ENCODE results near the gene KRTAP6-3.

Gene KRTAP6-3

GRCh38 chr21:30592140-30592539 is at the start of gene KRTAP6-3:
Gene KRTAP6-3 (plus strand): TSS chr21:30592440. CDS start chr21:30592446, 6 bp downstream.
- H3K9ac ChIP-seq (ENCODE audit: low read length), result no peak within 1 kb of the TSS
- no peaks in the 10 kb centered on the region for H3K27me3 ChIP-seq (ENCODE audit: control insufficient read depth, insufficient read depth, low read length)

GRCh38 chr21:30552782-30553181 is 39.5 kb upstream of the KRTAP6-3 start:
- H3K9me3 ChIP-seq (ENCODE audit: control insufficient read depth, low read depth, low read length), result no peaks in the 10 kb centered on the region
- no peak overlapping the region for H3K27ac ChIP-seq (ENCODE audit: low read length)
- H3K36me3 ChIP-seq (ENCODE audit: control insufficient read depth, low read depth, low read length), result no peaks in the 10 kb centered on the region
- no peaks in the 10 kb centered on the region for H3K4me1 ChIP-seq (ENCODE audit: control insufficient read depth, low read depth, low read length)
- H3K9ac ChIP-seq (ENCODE audit: low read length), result no peak overlapping the region
- no peak overlapping the region for H3K4me3 ChIP-seq (ENCODE audit: low read length)
- H3K27me3 ChIP-seq (ENCODE audit: control insufficient read depth, insufficient read depth, low read length), result no peaks in the 10 kb centered on the region

More at GRCh38 chr21:30592140-30592539, at the start of gene KRTAP6-3:
- Histone ChIP-seq H3K9me3 (ENCODE audit: control insufficient read depth, low read depth, low read length) (no peaks in the 10 kb centered on the region), H3K27ac (ENCODE audit: low read length) (no peak within 1 kb of the TSS), H3K4me3 (ENCODE audit: low read length) (no peak within 1 kb of the TSS), H3K4me1 (ENCODE audit: control insufficient read depth, low read depth, low read length) (no peaks in the 10 kb centered on the region), H3K36me3 (ENCODE audit: control insufficient read depth, low read depth, low read length) (no peaks in the 10 kb centered on the region)

GRCh38 chr21:30555095-30555494 is 37.1 kb upstream of the KRTAP6-3 start:
- no peaks in the 10 kb centered on the region for H3K9me3 ChIP-seq (ENCODE audit: control insufficient read depth, low read depth, low read length)
- H3K4me3 ChIP-seq (ENCODE audit: low read length), result no peak overlapping the region
- H3K9ac ChIP-seq (ENCODE audit: low read length), result no peak overlapping the region

DNA sequence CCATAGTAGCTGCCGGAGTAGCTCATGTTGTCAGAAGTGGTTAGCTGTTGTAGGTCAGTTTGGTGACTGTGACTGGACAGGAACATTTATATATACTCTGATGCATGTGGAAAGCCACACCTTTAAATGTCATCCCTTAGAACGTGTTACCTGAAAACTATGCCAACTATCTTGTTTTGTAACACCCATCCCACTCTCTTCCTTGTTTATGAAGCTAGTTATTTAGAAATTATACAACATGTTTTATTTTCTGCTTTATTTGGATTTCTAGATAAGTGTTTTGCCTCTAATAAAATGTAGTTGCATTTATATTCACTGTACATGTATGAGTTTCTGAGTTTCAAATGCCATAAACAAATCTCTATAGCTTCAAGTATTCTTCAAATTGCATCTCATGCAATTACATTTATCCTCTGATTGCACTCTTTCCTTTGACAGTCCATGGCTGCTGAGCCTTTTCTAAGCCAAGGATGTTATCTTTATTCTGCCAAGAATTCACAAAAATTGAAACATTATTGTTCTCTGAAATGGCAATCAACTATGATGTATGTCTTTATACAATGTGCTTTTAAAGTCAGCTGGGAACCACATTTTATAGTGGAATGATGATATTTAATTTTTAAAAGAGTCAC is 30.9 kb upstream of the KRTAP6-3 start, which contains the start of gene KRTAP19-7:
KRTAP19-7 (minus strand) TSS at position 51 of the 632 bp plus-strand sequence; CDS start at position 26, 25 bp downstream.
- Histone ChIP-seq H3K9ac (ENCODE audit: low read length) (no peak within 1 kb of the TSS), H3K27me3 (ENCODE audit: control insufficient read depth, insufficient read depth, low read length) (no peaks in the 10 kb centered on the region), H3K9me3 (ENCODE audit: control insufficient read depth, low read depth, low read length) (no peaks in the 10 kb centered on the region)

More at GRCh38 chr21:30555095-30555494, 37.1 kb upstream of the KRTAP6-3 start:
- H3K27me3 ChIP-seq (ENCODE audit: control insufficient read depth, insufficient read depth, low read length), result no peaks in the 10 kb centered on the region
- H3K4me1 ChIP-seq (ENCODE audit: control insufficient read depth, low read depth, low read length), result no peaks in the 10 kb centered on the region
- H3K27ac ChIP-seq (ENCODE audit: low read length), result no peak overlapping the region
- no peaks in the 10 kb centered on the region for H3K36me3 ChIP-seq (ENCODE audit: control insufficient read depth, low read depth, low read length)

DNA sequence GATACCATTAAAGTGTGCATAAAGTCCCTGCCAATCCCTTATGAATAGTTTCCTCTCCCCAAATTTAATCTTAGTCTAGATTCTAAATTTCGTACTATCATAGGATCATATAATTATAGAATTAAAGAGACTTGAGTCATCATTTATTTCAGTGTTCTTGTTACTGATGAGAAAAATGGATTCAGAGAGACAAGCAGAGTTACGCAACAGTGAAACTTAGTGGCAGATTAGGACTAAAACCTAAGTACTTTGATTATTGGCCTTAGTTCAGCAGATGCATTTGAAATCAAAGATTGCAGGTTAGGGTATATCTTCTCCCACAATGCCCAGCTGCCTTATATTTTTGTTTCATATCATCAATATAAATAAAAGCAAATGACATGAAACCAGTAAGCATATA is 30.3 kb upstream of the KRTAP6-3 start:
- no peaks in the 10 kb centered on the region for H3K27me3 ChIP-seq (ENCODE audit: control insufficient read depth, insufficient read depth, low read length)
- H3K4me3 ChIP-seq (ENCODE audit: low read length), result no peak overlapping the region
- no peaks in the 10 kb centered on the region for H3K4me1 ChIP-seq (ENCODE audit: control insufficient read depth, low read depth, low read length)
- no peaks in the 10 kb centered on the region for H3K9me3 ChIP-seq (ENCODE audit: control insufficient read depth, low read depth, low read length)
- H3K27ac ChIP-seq (ENCODE audit: low read length), result no peak overlapping the region
- H3K9ac ChIP-seq (ENCODE audit: low read length), result no peak overlapping the region
- no peaks in the 10 kb centered on the region for H3K36me3 ChIP-seq (ENCODE audit: control insufficient read depth, low read depth, low read length)

More for the DNA sequence above, 30.9 kb upstream of the KRTAP6-3 start, which contains the start of gene KRTAP19-7:
- no peaks in the 10 kb centered on the region for H3K4me1 ChIP-seq (ENCODE audit: control insufficient read depth, low read depth, low read length)
- no peak within 1 kb of the TSS for H3K4me3 ChIP-seq (ENCODE audit: low read length)
- H3K27ac ChIP-seq (ENCODE audit: low read length), result no peak within 1 kb of the TSS
- H3K36me3 ChIP-seq (ENCODE audit: control insufficient read depth, low read depth, low read length), result no peaks in the 10 kb centered on the region

DNA sequence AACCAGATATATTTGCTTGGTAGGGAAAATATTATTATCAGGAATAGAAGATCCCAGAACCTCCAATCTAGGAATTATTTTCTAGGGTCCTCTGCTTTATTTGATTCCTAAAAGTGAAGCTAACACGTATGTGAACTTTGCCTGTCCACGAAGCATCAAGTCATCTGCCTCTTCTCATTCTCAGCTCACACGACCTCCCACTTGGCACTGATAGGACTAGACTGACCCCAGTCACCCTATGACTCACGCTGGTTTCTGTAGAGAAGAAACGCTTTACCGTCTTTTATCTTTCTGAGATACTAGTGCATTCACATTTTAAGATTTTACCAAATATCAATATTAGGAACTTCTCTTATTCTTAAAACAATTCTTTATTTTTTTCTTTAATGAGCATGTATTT is 29.2 kb upstream of the KRTAP6-3 start:
- H3K4me1 ChIP-seq (ENCODE audit: control insufficient read depth, low read depth, low read length), result no peaks in the 10 kb centered on the region
- no peak overlapping the region for H3K27ac ChIP-seq (ENCODE audit: low read length)
- H3K4me3 ChIP-seq (ENCODE audit: low read length), result no peak overlapping the region
- no peak overlapping the region for H3K9ac ChIP-seq (ENCODE audit: low read length)
- H3K27me3 ChIP-seq (ENCODE audit: control insufficient read depth, insufficient read depth, low read length), result no peaks in the 10 kb centered on the region
- no peaks in the 10 kb centered on the region for H3K36me3 ChIP-seq (ENCODE audit: control insufficient read depth, low read depth, low read length)
- no peaks in the 10 kb centered on the region for H3K9me3 ChIP-seq (ENCODE audit: control insufficient read depth, low read depth, low read length)

GRCh38 chr21:30563630-30564029 is 28.6 kb upstream of the KRTAP6-3 start:
- H3K9ac ChIP-seq (ENCODE audit: low read length), result no peak overlapping the region
- H3K27me3 ChIP-seq (ENCODE audit: control insufficient read depth, insufficient read depth, low read length), result no peaks in the 10 kb centered on the region
- no peak overlapping the region for H3K27ac ChIP-seq (ENCODE audit: low read length)
- no peak overlapping the region for H3K4me3 ChIP-seq (ENCODE audit: low read length)
- no peaks in the 10 kb centered on the region for H3K9me3 ChIP-seq (ENCODE audit: control insufficient read depth, low read depth, low read length)
- no peaks in the 10 kb centered on the region for H3K4me1 ChIP-seq (ENCODE audit: control insufficient read depth, low read depth, low read length)
- H3K36me3 ChIP-seq (ENCODE audit: control insufficient read depth, low read depth, low read length), result no peaks in the 10 kb centered on the region

- Histone ChIP-seq H3K27me3 (ENCODE audit: control insufficient read depth, insufficient read depth, low read length) (no peaks in the 10 kb centered on the region), H3K4me1 (ENCODE audit: control insufficient read depth, low read depth, low read length) (no peaks in the 10 kb centered on the region), H3K9ac (ENCODE audit: low read length) (no peak overlapping the region), H3K4me3 (ENCODE audit: low read length) (no peak overlapping the region), H3K9me3 (ENCODE audit: control insufficient read depth, low read depth, low read length) (no peaks in the 10 kb centered on the region), H3K27ac (ENCODE audit: low read length) (no peak overlapping the region), H3K36me3 (ENCODE audit: control insufficient read depth, low read depth, low read length) (no peaks in the 10 kb centered on the region)
Observed at GRCh38 chr21:30567617-30568016, 24.6 kb upstream of the KRTAP6-3 start.

DNA sequence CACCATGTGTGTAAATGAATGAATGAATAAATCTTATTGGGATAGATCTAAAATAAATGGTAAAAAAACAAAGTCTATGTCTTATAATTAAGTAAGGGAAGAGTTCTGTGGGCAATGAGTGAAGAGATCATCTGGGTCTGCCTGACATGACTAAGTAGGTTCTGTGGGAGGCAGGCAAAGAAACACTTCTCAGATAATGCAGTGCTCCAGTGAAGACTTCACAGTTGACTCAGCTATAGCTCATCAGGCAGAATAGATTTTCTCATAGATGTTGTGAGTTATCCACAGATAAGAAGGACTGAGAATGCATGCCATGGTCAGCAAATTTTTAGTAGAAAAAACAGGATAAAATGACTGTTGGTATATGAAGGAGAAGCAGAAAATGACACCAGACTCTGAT is 14.5 kb upstream of the KRTAP6-3 start:
- no peak overlapping the region for H3K9ac ChIP-seq (ENCODE audit: low read length)

GRCh38 chr21:30579346-30579745 is 12.9 kb upstream of the KRTAP6-3 start:
- no peaks in the 10 kb centered on the region for H3K36me3 ChIP-seq (ENCODE audit: control insufficient read depth, low read depth, low read length)
- no peak overlapping the region for H3K4me3 ChIP-seq (ENCODE audit: low read length)
- no peaks in the 10 kb centered on the region for H3K4me1 ChIP-seq (ENCODE audit: control insufficient read depth, low read depth, low read length)
- no peak overlapping the region for H3K9ac ChIP-seq (ENCODE audit: low read length)
- no peaks in the 10 kb centered on the region for H3K9me3 ChIP-seq (ENCODE audit: control insufficient read depth, low read depth, low read length)
- no peaks in the 10 kb centered on the region for H3K27me3 ChIP-seq (ENCODE audit: control insufficient read depth, insufficient read depth, low read length)
- H3K27ac ChIP-seq (ENCODE audit: low read length), result no peak overlapping the region

More for the DNA sequence above, 14.5 kb upstream of the KRTAP6-3 start:
- no peaks in the 10 kb centered on the region for H3K27me3 ChIP-seq (ENCODE audit: control insufficient read depth, insufficient read depth, low read length)
- H3K4me3 ChIP-seq (ENCODE audit: low read length), result no peak overlapping the region
- no peaks in the 10 kb centered on the region for H3K9me3 ChIP-seq (ENCODE audit: control insufficient read depth, low read depth, low read length)
- no peaks in the 10 kb centered on the region for H3K36me3 ChIP-seq (ENCODE audit: control insufficient read depth, low read depth, low read length)
- H3K4me1 ChIP-seq (ENCODE audit: control insufficient read depth, low read depth, low read length), result no peaks in the 10 kb centered on the region
- no peak overlapping the region for H3K27ac ChIP-seq (ENCODE audit: low read length)

DNA sequence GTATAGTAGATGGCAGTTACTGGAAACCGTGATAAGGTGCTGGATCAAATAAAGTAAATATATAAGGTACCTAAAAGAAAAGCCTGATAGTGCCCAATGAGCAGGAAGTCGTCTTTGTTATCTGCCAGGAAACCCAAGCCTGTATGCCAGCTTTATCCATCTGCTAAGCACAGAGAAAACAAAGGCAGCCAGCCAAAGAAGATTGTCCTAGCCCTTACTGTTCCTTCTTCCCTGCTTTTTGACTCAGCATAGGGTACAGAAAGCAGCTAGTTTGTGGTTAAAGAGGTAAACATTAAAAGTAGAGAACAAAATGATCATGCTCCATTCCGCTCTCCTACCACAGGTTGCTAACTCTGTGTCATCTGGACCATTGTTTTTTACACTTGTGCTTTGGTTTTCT is 12.1 kb upstream of the KRTAP6-3 start:
- Histone ChIP-seq H3K4me1 (ENCODE audit: control insufficient read depth, low read depth, low read length) (no peaks in the 10 kb centered on the region), H3K27ac (ENCODE audit: low read length) (no peak overlapping the region), H3K36me3 (ENCODE audit: control insufficient read depth, low read depth, low read length) (no peaks in the 10 kb centered on the region), H3K27me3 (ENCODE audit: control insufficient read depth, insufficient read depth, low read length) (no peaks in the 10 kb centered on the region), H3K4me3 (ENCODE audit: low read length) (no peak overlapping the region), H3K9ac (ENCODE audit: low read length) (no peak overlapping the region), H3K9me3 (ENCODE audit: control insufficient read depth, low read depth, low read length) (no peaks in the 10 kb centered on the region)

DNA sequence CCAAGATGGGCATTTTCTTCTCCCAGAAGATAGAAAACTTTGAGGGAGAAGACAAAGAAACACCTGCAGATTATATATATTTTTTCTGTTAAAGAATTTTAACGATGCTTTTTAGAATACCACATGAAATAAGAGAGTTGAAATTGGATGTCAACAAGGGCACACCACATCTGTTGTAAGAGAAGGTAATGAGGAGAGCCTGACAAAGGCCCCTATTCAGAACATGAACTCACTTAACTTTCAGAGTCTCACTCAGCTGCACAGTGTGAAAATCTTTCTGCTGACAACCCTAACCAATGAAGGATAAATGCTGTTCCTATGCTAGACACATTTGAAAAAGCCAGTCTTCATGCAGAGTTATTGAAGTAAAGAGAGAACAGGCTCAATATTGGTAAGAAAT is 9.4 kb upstream of the KRTAP6-3 start:
- Histone ChIP-seq H3K27me3 (ENCODE audit: control insufficient read depth, insufficient read depth, low read length) (no peaks in the 10 kb centered on the region), H3K27ac (ENCODE audit: low read length) (no peak overlapping the region), H3K4me3 (ENCODE audit: low read length) (no peak overlapping the region), H3K4me1 (ENCODE audit: control insufficient read depth, low read depth, low read length) (no peaks in the 10 kb centered on the region), H3K36me3 (ENCODE audit: control insufficient read depth, low read depth, low read length) (no peaks in the 10 kb centered on the region), H3K9ac (ENCODE audit: low read length) (no peak overlapping the region), H3K9me3 (ENCODE audit: control insufficient read depth, low read depth, low read length) (no peaks in the 10 kb centered on the region)
